ENCODE measurements around the gene SNX32.
"Not testable (repeated sequence)": the region's sequence is repeated elsewhere in the genome, so short reads cannot be mapped to it uniquely, and the experiment has no call there.

SNX32 gene

DNA sequence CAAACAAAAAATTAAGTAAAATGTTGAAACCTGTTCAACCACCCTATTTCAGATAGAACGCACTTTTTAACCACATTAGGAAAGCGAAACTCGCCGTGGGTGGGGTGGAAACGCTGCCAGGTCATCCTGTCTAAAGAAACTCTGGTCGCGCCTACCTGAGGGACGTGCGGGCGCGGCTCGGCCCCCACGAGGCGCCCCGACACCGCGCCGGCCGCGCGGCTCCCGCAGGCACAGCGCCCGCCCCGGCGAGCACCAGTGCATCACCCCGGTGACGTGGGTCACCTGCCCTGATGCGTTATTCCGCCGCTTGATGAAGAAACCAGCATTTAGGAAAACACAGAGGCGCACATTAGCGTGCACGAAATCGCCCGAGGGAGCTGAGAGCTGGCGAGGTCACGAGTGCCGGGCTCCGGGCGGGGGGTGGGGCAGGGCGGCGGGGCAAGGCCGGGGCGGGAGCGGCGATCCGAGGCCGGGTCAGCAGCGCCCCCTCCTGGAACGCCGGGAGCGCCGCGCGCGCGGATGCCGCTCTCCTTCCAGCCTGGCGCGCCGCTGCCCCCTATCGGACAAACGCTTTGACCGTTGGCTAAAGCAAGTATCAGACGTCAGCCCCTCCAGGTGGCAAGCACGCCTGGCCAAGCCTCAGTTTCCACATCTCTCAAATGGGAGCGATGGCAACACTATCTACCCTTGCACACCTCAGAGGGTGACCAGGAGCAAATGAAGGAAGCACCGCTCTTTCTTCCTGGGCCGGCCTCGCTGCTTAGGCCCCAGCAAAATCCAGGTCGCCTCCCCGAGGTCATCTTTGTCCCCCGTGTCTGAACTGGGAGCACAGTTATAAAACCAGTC, 15.7 kb upstream of the SNX32 start:
- TF ChIP-seq CTCF (conservative IDR thresholded peaks at IDR 0.05; ENCODE audit: low read depth, low read length): peak; percentile 83
- H3K4me3 ChIP-seq (ENCODE audit: low read depth, low read length): peak overlapping the region; percentile 81
- peak; percentile 90 for DNase-seq (ENCODE audit: low read depth)

DNA sequence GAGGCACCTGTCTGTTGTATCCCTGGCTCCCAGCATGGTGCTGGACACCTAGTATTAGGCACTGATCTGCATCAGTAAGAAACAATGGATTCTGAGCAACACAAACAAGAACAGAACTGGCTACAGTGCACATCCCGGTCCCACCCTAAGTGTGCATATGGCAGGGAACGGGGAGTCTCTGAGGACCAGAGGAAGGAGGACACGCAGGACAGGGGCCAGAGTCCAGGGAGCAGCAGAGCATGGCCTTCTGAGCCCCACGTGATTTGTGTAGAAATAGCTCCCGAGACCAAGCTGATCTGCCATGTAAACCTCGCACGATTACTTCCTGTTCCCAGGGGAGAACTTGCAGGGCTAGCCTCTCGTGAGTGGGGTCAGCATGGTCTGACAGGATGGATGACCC, 12.7 kb upstream of the SNX32 start:
- DNase-seq (ENCODE audit: low read depth): no peak
- no peak for TF ChIP-seq CTCF (conservative IDR thresholded peaks at IDR 0.05; ENCODE audit: low read depth, low read length)
- H3K4me3 ChIP-seq (ENCODE audit: low read depth, low read length): no peak overlapping the region

- no peak for TF ChIP-seq CTCF (conservative IDR thresholded peaks at IDR 0.05; ENCODE audit: low read depth, low read length)
- no peak overlapping the region for H3K4me3 ChIP-seq (ENCODE audit: low read depth, low read length)
- DNase-seq (ENCODE audit: low read depth): no peak
Observed at GRCh38 chr11:65822776-65823528, 10.8 kb upstream of the SNX32 start.

DNA sequence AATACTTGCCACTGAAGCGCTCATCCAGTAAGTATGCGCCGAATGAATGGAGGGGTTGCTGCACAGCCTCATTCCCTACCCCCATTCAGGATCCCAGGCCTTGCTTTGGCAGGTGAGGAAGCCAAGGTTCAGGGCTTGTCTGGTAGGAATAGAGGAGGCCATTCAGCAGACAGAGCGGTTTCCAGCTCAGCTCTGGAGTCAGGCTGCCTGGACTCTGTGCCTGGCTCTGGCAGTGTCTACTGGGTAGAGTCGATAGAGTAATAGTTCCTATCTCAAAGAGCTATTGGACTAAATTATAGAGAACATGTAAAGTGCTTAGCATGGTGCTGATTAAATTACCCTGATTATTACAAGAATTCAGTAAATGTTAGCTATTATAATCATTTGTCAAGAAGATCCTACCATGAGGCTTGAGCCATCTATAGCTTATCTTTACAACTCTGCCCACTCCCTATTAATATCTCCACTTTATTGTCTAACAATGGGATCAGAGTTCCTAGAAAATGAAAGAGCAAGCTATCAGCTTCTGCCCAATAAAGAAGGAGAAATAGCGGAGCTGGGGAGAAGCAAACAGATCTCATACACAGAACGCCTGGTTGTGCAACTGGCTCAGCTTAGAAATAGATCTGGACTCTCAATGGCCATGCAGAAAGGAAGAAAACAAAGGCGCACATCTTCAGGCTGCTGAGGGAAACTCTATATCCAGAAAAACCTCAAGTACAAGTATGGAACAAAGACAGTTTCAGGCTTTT, 6.6 kb upstream of the SNX32 start:
- no peak overlapping the region for H3K4me3 ChIP-seq (ENCODE audit: low read depth, low read length)
- no peak for TF ChIP-seq CTCF (conservative IDR thresholded peaks at IDR 0.05; ENCODE audit: low read depth, low read length)
- DNase-seq (ENCODE audit: low read depth): no peak

DNA sequence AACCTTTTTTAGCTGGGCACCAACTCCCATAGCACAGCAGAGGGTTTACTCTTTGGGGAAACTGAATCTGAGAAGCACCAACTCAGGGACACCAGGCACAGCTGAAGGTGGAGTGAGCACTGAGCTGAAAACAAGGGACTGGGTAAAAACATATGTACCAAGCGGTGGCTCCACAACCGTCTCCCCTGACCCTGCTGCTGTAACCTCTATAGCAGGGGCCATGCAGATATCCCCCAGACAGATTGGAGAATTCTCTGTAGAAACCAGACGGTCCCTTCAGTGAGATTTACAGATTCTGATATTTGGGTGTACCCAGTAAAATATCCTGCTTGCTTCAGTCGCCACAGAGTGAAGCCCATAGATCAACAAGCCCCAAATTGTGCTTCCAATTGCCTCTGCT, 4.3 kb upstream of the SNX32 start:
- no peak for TF ChIP-seq CTCF (conservative IDR thresholded peaks at IDR 0.05; ENCODE audit: low read depth, low read length)
- no peak for DNase-seq (ENCODE audit: low read depth)
- no peak overlapping the region for H3K4me3 ChIP-seq (ENCODE audit: low read depth, low read length)

GRCh38 chr11:65832231-65832630, 1.5 kb upstream of the SNX32 start:
- not testable (repeated sequence) for DNase-seq (ENCODE audit: low read depth); H3K4me3 ChIP-seq (ENCODE audit: low read depth, low read length)

DNA sequence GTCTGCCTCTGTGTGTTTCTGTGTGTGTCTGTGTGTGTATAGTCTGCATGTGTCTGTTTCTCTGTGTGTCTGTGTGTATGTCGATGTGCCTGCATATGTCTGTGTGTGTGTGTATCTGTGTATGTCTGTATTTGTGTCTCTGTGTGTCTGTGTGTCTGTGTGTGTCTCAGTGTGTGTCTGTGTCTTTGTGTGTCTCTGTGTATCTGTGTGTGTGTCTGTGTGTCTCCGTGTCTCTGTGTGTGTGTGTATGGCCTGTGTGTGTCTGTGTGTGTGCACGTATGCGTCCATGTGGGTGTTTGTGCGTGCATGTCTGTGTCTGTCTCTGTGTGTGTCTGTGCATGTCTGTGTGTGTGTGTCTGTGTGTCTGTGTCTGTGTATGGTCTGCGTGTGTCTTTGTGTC, 439 bp downstream of the SNX32 start:
- DNase-seq (ENCODE audit: low read depth): no peak
- peak overlapping the region; percentile 65 for H3K4me3 ChIP-seq (ENCODE audit: low read depth, low read length)
- no peak for TF ChIP-seq CTCF (conservative IDR thresholded peaks at IDR 0.05; ENCODE audit: low read depth, low read length)

All from choroid plexus epithelial cell (primary cell).